Trophoblast cell (in vitro differentiated cells and primary cell): ENCODE measurements around the gene HTT.

Experiments
- DNase-seq, 2 donors: peaks; one replicate each; pipeline ENCODE4 v3.0.0-alpha.2; 2016
- H2AFZ ChIP-seq: 2 replicates; pipeline ENCODE4 v1.6.1; 2013; ENCODE audit warnings: low read length, moderate library complexity, mild to moderate bottlenecking; ENCODE audit not compliant: insufficient read depth, poor library complexity
- H2AK5ac ChIP-seq: 2 replicates; pipeline ENCODE4 v1.6.1; 2013; ENCODE audit warnings: mild to moderate bottlenecking, low read length
- H2BK120ac ChIP-seq: 2 replicates; pipeline ENCODE4 v1.6.1; 2013; ENCODE audit warnings: low read length, mild to moderate bottlenecking, moderate library complexity; ENCODE audit not compliant: insufficient read depth, poor library complexity
- H2BK12ac ChIP-seq: 2 replicates; pipeline ENCODE4 v1.6.1; 2013; ENCODE audit warnings: mild to moderate bottlenecking, low read length, moderate library complexity
- H2BK5ac ChIP-seq: 2 replicates; pipeline ENCODE4 v1.6.1; 2013; ENCODE audit warnings: low read length, low read depth, moderate library complexity, mild to moderate bottlenecking; ENCODE audit not compliant: poor library complexity
- H3K14ac ChIP-seq: 2 replicates; pipeline ENCODE4 v1.6.1; 2013; ENCODE audit warnings: mild to moderate bottlenecking, low read length
- H3K18ac ChIP-seq: 2 replicates; pipeline ENCODE4 v1.6.1; 2013; ENCODE audit warnings: mild to moderate bottlenecking, low read length
- H3K23ac ChIP-seq: 2 replicates; pipeline ENCODE4 v1.6.1; 2013; ENCODE audit warnings: low read length
- H3K27ac ChIP-seq: 2 replicates; pipeline ENCODE4 v1.5.1; 2013; ENCODE audit warnings: low read depth, mild to moderate bottlenecking, inconsistent platforms, low read length, moderate library complexity
- H3K27me3 ChIP-seq: 2 replicates; pipeline ENCODE4 v1.6.1; 2013; ENCODE audit warnings: inconsistent platforms, mild to moderate bottlenecking, low read length, moderate library complexity; ENCODE audit not compliant: insufficient read depth
- H3K36me3 ChIP-seq, 2 experiments: 1 replicate in 1 of 2; 2 replicates in 1 of 2; pipeline ENCODE4 v1.6.1; 2013; ENCODE audit warnings: low read length in 2 of 2, mild to moderate bottlenecking in 2 of 2, moderate library complexity in 1 of 2; ENCODE audit not compliant: insufficient read depth in 2 of 2, control insufficient read depth in 1 of 2
- H3K4ac ChIP-seq: 2 replicates; pipeline ENCODE4 v1.6.1; 2013; ENCODE audit warnings: low read depth, mild to moderate bottlenecking, low read length, moderate library complexity
- H3K4me1 ChIP-seq, 2 experiments: 1 replicate in 1 of 2; 2 replicates in 1 of 2; pipeline ENCODE4 v1.6.1; 2013; ENCODE audit warnings: low read length in 2 of 2, mild to moderate bottlenecking in 2 of 2, moderate library complexity in 1 of 2; ENCODE audit not compliant: insufficient read depth in 2 of 2, control insufficient read depth in 1 of 2
- H3K4me2 ChIP-seq: 2 replicates; pipeline ENCODE4 v1.6.1; 2013; ENCODE audit warnings: inconsistent platforms, mild to moderate bottlenecking, low read length, moderate library complexity
- H3K4me3 ChIP-seq: 2 replicates; pipeline ENCODE4 v1.5.1; 2013; ENCODE audit warnings: mild to moderate bottlenecking, low read depth, low read length, inconsistent platforms
- H3K79me1 ChIP-seq: one replicate; pipeline ENCODE4 v1.6.1; 2013; ENCODE audit warnings: low read length
- H3K79me2 ChIP-seq: 2 replicates; pipeline ENCODE4 v1.6.1; 2013; ENCODE audit warnings: low read length, mild to moderate bottlenecking; ENCODE audit not compliant: control insufficient read depth, insufficient read depth, poor library complexity
- H3K9ac ChIP-seq: 2 replicates; pipeline ENCODE4 v1.6.1; 2013; ENCODE audit warnings: mild to moderate bottlenecking, low read length
- H3K9me3 ChIP-seq: 2 replicates; pipeline ENCODE4 v1.6.1; 2013; ENCODE audit warnings: low read depth, mild to moderate bottlenecking, control low read depth, inconsistent platforms, low read length; ENCODE audit not compliant: insufficient read depth
- H4K12ac ChIP-seq: 2 replicates; pipeline ENCODE4 v1.6.1; 2013; ENCODE audit warnings: low read depth, mild to moderate bottlenecking, low read length, moderate library complexity
- H4K8ac ChIP-seq: 2 replicates; pipeline ENCODE4 v1.6.1; 2013; ENCODE audit warnings: low read depth, mild to moderate bottlenecking, low read length, moderate library complexity
- H4K91ac ChIP-seq: one replicate; pipeline ENCODE4 v1.6.1; 2013; ENCODE audit warnings: low read depth, mild to moderate bottlenecking, low read length, moderate library complexity
- WGBS: extraction: QIAGEN DNeasy Blood & Tissue Kit; methylation state at CpG from one replicate; pipeline ENCODE4 v1.1.7; 2013; ENCODE audit warnings: missing lambda C conversion rate; ENCODE audit not compliant: insufficient read length, insufficient coverage; ENCODE audit errors: extremely low coverage; 5-methylcytosine and 5-hydroxymethylcytosine counted together

The HTT gene

GRCh38 chr4:3044870-3045819 lies 29.3 kb upstream of the HTT start:
- Histone ChIP-seq H2BK120ac (no peak overlapping the region), H3K14ac (no peak overlapping the region), H4K91ac (no peak overlapping the region), H3K27me3 (no peaks in the 10 kb centered on the region), H3K18ac (no peak overlapping the region), H4K8ac (no peak overlapping the region), H2BK5ac (no peak overlapping the region), H3K4me1 (peaks cover 7 to 8% of the 10 kb centered on the region in 2 experiments), H3K79me2 (no peaks in the 10 kb centered on the region), H4K12ac (no peak overlapping the region), H2BK12ac (no peak overlapping the region), H3K23ac (no peak overlapping the region), H3K79me1 (no peaks in the 10 kb centered on the region), H3K9ac (no peak overlapping the region), H2AK5ac (no peak overlapping the region), H3K27ac (no peak overlapping the region), H3K4ac (no peak overlapping the region), H2AFZ (no peak overlapping the region), H3K4me2 (no peak overlapping the region), H3K4me3 (no peak overlapping the region), H3K9me3 (peaks cover 2% of the 10 kb centered on the region), H3K36me3 (no peaks in the 10 kb centered on the region)
- DNase-seq, result peak in 1 of 2 donors; percentile 35
- WGBS, result no CpG with 5 or more reads among the region's 22 CpGs

GRCh38 chr4:3046162-3046561 lies 28.3 kb upstream of the HTT start:
- no peak overlapping the region for H2AK5ac ChIP-seq
- no peak overlapping the region for H4K12ac ChIP-seq
- H2BK12ac ChIP-seq, result no peak overlapping the region
- no peaks in the 10 kb centered on the region for H3K27me3 ChIP-seq
- no peak overlapping the region for H3K4ac ChIP-seq
- H3K23ac ChIP-seq, result no peak overlapping the region
- no peak overlapping the region for H3K4me2 ChIP-seq
- H3K9me3 ChIP-seq, result peaks cover 2% of the 10 kb centered on the region
- H3K27ac ChIP-seq, result no peak overlapping the region
- no peak overlapping the region for H2AFZ ChIP-seq
- no peak overlapping the region for H3K18ac ChIP-seq
- DNase-seq, result no peak
- H2BK5ac ChIP-seq, result no peak overlapping the region
- no peaks in the 10 kb centered on the region for H3K79me2 ChIP-seq
- H3K9ac ChIP-seq, result no peak overlapping the region
- H3K14ac ChIP-seq, result no peak overlapping the region
- WGBS, result no CpG with 5 or more reads among the region's 7 CpGs
- H4K8ac ChIP-seq, result no peak overlapping the region
- H2BK120ac ChIP-seq, result no peak overlapping the region
- no peak overlapping the region for H4K91ac ChIP-seq
- H3K36me3 ChIP-seq, result no peaks in the 10 kb centered on the region
- H3K4me1 ChIP-seq, result peaks cover 7 to 8% of the 10 kb centered on the region in 2 experiments
- no peak overlapping the region for H3K4me3 ChIP-seq
- H3K79me1 ChIP-seq, result no peaks in the 10 kb centered on the region

GRCh38 chr4:3046623-3047022 lies 27.9 kb upstream of the HTT start:
- no peak overlapping the region for H4K8ac ChIP-seq
- H2AFZ ChIP-seq, result no peak overlapping the region
- no peak overlapping the region for H3K4me3 ChIP-seq
- no peak overlapping the region for H3K27ac ChIP-seq
- no peak overlapping the region for H3K9ac ChIP-seq
- H3K14ac ChIP-seq, result no peak overlapping the region
- no peak overlapping the region for H2AK5ac ChIP-seq
- no peak overlapping the region for H2BK120ac ChIP-seq
- H3K27me3 ChIP-seq, result no peaks in the 10 kb centered on the region
- H3K36me3 ChIP-seq, result no peaks in the 10 kb centered on the region
- no peak overlapping the region for H4K91ac ChIP-seq
- H3K4ac ChIP-seq, result no peak overlapping the region
- H3K18ac ChIP-seq, result no peak overlapping the region
- H3K4me2 ChIP-seq, result no peak overlapping the region
- H3K4me1 ChIP-seq, result peaks cover 7 to 8% of the 10 kb centered on the region in 2 experiments
- no peaks in the 10 kb centered on the region for H3K79me1 ChIP-seq
- no peaks in the 10 kb centered on the region for H3K79me2 ChIP-seq
- H3K23ac ChIP-seq, result no peak overlapping the region
- H4K12ac ChIP-seq, result no peak overlapping the region
- no peak for DNase-seq
- WGBS, result no CpG with 5 or more reads among the region's 4 CpGs
- no peak overlapping the region for H2BK12ac ChIP-seq
- H2BK5ac ChIP-seq, result no peak overlapping the region
- peaks cover 2% of the 10 kb centered on the region for H3K9me3 ChIP-seq

- no CpG with 5 or more reads among the region's 20 CpGs for WGBS
- Histone ChIP-seq H3K27me3 (no peaks in the 10 kb centered on the region), H3K4ac (no peak overlapping the region)
These were observed 26.8 kb upstream of the HTT start for GRCh38 chr4:3047464-3048286.

More at GRCh38 chr4:3047464-3048286, 26.8 kb upstream of the HTT start:
- no peak overlapping the region for H4K8ac ChIP-seq
- H3K79me2 ChIP-seq, result no peaks in the 10 kb centered on the region
- H3K14ac ChIP-seq, result no peak overlapping the region
- no peak overlapping the region for H2AK5ac ChIP-seq
- no peak overlapping the region for H2BK120ac ChIP-seq
- H3K23ac ChIP-seq, result no peak overlapping the region
- H2BK5ac ChIP-seq, result no peak overlapping the region
- H3K4me1 ChIP-seq, result peaks cover 5 to 6% of the 10 kb centered on the region in 2 experiments
- H3K9ac ChIP-seq, result no peak overlapping the region
- H4K91ac ChIP-seq, result no peak overlapping the region
- no peak overlapping the region for H4K12ac ChIP-seq
- no peak overlapping the region for H3K18ac ChIP-seq
- H3K4me3 ChIP-seq, result no peak overlapping the region
- H2BK12ac ChIP-seq, result no peak overlapping the region
- peak; percentile 84 to 90 for DNase-seq
- no peaks in the 10 kb centered on the region for H3K36me3 ChIP-seq
- H2AFZ ChIP-seq, result no peak overlapping the region
- no peak overlapping the region for H3K27ac ChIP-seq
- H3K4me2 ChIP-seq, result no peak overlapping the region
- peaks cover 2% of the 10 kb centered on the region for H3K9me3 ChIP-seq
- H3K79me1 ChIP-seq, result no peaks in the 10 kb centered on the region
